Activated naive CD4-positive, alpha-beta T cell treated with anti-CD3 and anti-CD28 coated beads, Interleukin-2, amount 10 ng/mL, durations not matched to agents 7 days and 5 days (primary cell): ENCODE data around the gene CYFIP2.

Experiments
- CTCF ChIA-PET: fragments of 350-600 bp; sonication (Branson Sonifier 250); formaldehyde crosslinking; loops from one replicate; lab custom pipeline; 2021; ENCODE audit warnings: antibody characterized with exemption; lab: Charles Lee
- DNase-seq: peaks from one replicate; pipeline ENCODE4 v3.0.0-alpha.2; 2020
- H3K27ac Mint-ChIP-seq: one replicate; pipeline ENCODE4 v1.8.0; 2021; ENCODE audit warnings: mild to moderate bottlenecking, moderate library complexity, mixed read lengths
- H3K27me3 Mint-ChIP-seq: one replicate; pipeline ENCODE4 v1.8.0; 2021; ENCODE audit warnings: mild to moderate bottlenecking, mixed read lengths
- H3K36me3 Mint-ChIP-seq: one replicate; pipeline ENCODE4 v1.8.0; 2021; ENCODE audit warnings: mixed read lengths
- H3K4me1 Mint-ChIP-seq: one replicate; pipeline ENCODE4 v1.8.0; 2021; ENCODE audit warnings: mixed read lengths
- H3K4me3 Mint-ChIP-seq: one replicate; pipeline ENCODE4 v1.8.0; 2021; ENCODE audit warnings: mild to moderate bottlenecking, moderate library complexity, mixed read lengths
- H3K9me3 Mint-ChIP-seq: one replicate; pipeline ENCODE4 v1.8.0; 2021; ENCODE audit warnings: mixed read lengths

Gene CYFIP2

DNA sequence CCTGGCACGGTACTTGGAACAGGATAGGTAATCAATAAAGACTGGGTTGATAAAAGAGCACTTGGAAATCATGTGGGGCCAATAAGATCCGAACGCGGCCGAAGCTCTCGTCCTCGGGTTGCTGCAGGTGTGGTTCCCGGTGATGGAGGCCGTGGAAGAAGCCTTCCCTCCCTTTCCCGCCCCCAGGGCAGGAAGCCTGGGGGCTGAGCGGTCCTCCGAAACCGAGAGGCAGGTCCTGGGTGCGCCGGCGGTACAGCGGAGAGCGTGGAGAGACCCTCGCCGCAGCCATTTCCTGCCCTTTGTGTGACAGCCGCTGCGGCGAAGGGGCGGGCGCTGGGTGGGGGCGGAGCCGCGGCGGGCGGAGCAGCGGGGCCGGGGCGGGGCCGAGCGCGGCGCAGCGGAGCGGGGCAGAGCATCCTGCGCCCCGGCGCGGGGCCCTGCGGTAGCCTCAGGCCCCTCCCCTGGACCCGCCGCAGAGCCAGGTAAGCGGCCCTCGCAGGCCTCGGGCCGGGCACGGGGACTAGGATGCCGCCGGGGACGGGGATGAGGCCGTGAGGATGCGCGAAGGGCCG, at the start of gene CYFIP2:
Gene CYFIP2 (plus strand): TSS at position 410 of the 572 bp plus-strand sequence. CDS start 19,239 bp downstream, outside the sequence.
- Mint-ChIP-seq H3K27ac (peak within 1 kb of the TSS; percentile 96), H3K4me1 (peaks cover 63% of the 10 kb centered on the region), H3K9me3 (no peaks in the 10 kb centered on the region), H3K27me3 (peaks cover 3% of the 10 kb centered on the region), H3K4me3 (peak within 1 kb of the TSS; percentile 86), H3K36me3 (peaks cover 52% of the 10 kb centered on the region)
- CTCF ChIA-PET, result interaction anchor here (1.3 kb wide), 1 partner anchor 47 kb away, joined by 3 read pairs; no protein-coding TSS in a partner anchor
- DNase-seq, result peak; percentile 93

- Mint-ChIP-seq H3K9me3 (no peaks in the 10 kb centered on the region), H3K27ac (peak overlapping the region; percentile 94), H3K4me3 (peak overlapping the region; percentile 54), H3K36me3 (peaks cover 95% of the 10 kb centered on the region), H3K4me1 (peaks cover 99% of the 10 kb centered on the region), H3K27me3 (no peaks in the 10 kb centered on the region)
- no peak for DNase-seq
- CTCF ChIA-PET, result interaction anchor here (1.0 to 6.3 kb wide), 5 partner anchors 12 to 67 kb away, joined by 3 to 36 read pairs (median 8); no protein-coding TSS in a partner anchor
Observed at GRCh38 chr5:157216391-157217142, 49.4 kb upstream of the CYFIP2 start.

GRCh38 chr5:157217289-157218024, 48.5 kb upstream of the CYFIP2 start:
- CTCF ChIA-PET, result interaction anchor here (0.6 to 6.3 kb wide), 9 partner anchors 9 to 114 kb away, joined by 3 to 36 read pairs (median 4); no protein-coding TSS in a partner anchor
- Mint-ChIP-seq H3K27ac (peak overlapping the region; percentile 94), H3K4me3 (peak overlapping the region; percentile 54), H3K9me3 (no peaks in the 10 kb centered on the region), H3K36me3 (peaks cover 95% of the 10 kb centered on the region), H3K4me1 (peaks cover 99% of the 10 kb centered on the region), H3K27me3 (no peaks in the 10 kb centered on the region)
- DNase-seq, result peak; percentile 68

GRCh38 chr5:157219491-157220271, 46.2 kb upstream of the CYFIP2 start:
- CTCF ChIA-PET, result interaction anchor here (1.1 to 6.3 kb wide), 3 partner anchors 33 to 70 kb away, joined by 6 to 36 read pairs (median 7); partner anchors contain the start of gene ITK
- peaks cover 95% of the 10 kb centered on the region for H3K4me1 Mint-ChIP-seq
- no peaks in the 10 kb centered on the region for H3K9me3 Mint-ChIP-seq
- peak overlapping the region; percentile 56 for H3K4me3 Mint-ChIP-seq
- H3K27me3 Mint-ChIP-seq, result no peaks in the 10 kb centered on the region
- peak; percentile 39 for DNase-seq
- peak overlapping the region; percentile 94 for H3K27ac Mint-ChIP-seq
- H3K36me3 Mint-ChIP-seq, result peaks cover 91% of the 10 kb centered on the region

DNA sequence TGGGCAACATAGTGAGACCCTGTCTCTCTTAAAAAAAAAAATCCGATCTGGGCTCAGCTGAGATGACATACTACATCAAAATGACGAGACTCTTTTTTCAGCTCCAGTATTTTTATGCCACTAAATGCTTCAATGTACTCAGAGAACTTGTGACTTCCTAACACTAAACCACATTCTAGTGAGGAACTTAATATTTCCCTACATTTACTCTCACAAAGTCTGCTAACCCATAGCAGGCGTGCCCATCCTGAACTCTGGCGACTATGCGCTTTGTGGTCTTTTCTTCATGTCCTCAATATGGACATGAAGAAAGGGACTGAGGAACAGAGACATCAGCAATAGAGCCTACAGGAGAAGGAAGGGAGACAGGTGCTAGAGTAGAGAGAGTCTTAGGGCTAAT, 44.0 kb upstream of the CYFIP2 start:
- Mint-ChIP-seq H3K4me3 (peak overlapping the region; percentile 78), H3K36me3 (peaks cover 91% of the 10 kb centered on the region), H3K27me3 (no peaks in the 10 kb centered on the region), H3K9me3 (no peaks in the 10 kb centered on the region), H3K4me1 (peaks cover 95% of the 10 kb centered on the region), H3K27ac (peak overlapping the region; percentile 98)
- no peak for DNase-seq
- CTCF ChIA-PET, result interaction anchor here (0.6 to 1.0 kb wide), 2 partner anchors 10 to 72 kb away, joined by 4 read pairs; no protein-coding TSS in a partner anchor

GRCh38 chr5:157222506-157223230, 43.3 kb upstream of the CYFIP2 start:
- peak overlapping the region; percentile 78 for H3K4me3 Mint-ChIP-seq
- peaks cover 94% of the 10 kb centered on the region for H3K4me1 Mint-ChIP-seq
- DNase-seq, result peak; percentile 76
- H3K27me3 Mint-ChIP-seq, result no peaks in the 10 kb centered on the region
- peak overlapping the region; percentile 98 for H3K27ac Mint-ChIP-seq
- CTCF ChIA-PET, result no interaction called here
- no peaks in the 10 kb centered on the region for H3K9me3 Mint-ChIP-seq
- peaks cover 89% of the 10 kb centered on the region for H3K36me3 Mint-ChIP-seq

GRCh38 chr5:157225469-157226422, 40.2 kb upstream of the CYFIP2 start:
- DNase-seq, result no peak
- peaks cover 83% of the 10 kb centered on the region for H3K4me1 Mint-ChIP-seq
- no peaks in the 10 kb centered on the region for H3K9me3 Mint-ChIP-seq
- CTCF ChIA-PET, result interaction anchor here (0.6 to 2.7 kb wide), 3 partner anchors 22 to 76 kb away, joined by 3 to 8 read pairs (median 3); no protein-coding TSS in a partner anchor
- H3K4me3 Mint-ChIP-seq, result peak overlapping the region; percentile 38
- H3K27me3 Mint-ChIP-seq, result no peaks in the 10 kb centered on the region
- peak overlapping the region; percentile 83 for H3K27ac Mint-ChIP-seq
- H3K36me3 Mint-ChIP-seq, result peaks cover 79% of the 10 kb centered on the region

GRCh38 chr5:157230610-157231009, 35.3 kb upstream of the CYFIP2 start:
- Mint-ChIP-seq H3K27ac (no peak overlapping the region), H3K27me3 (no peaks in the 10 kb centered on the region), H3K4me3 (no peak overlapping the region), H3K9me3 (no peaks in the 10 kb centered on the region), H3K4me1 (peaks cover 77% of the 10 kb centered on the region), H3K36me3 (peaks cover 78% of the 10 kb centered on the region)
- CTCF ChIA-PET, result interaction anchor here (1.4 kb wide), 1 partner anchor 81 kb away, joined by 3 read pairs; no protein-coding TSS in a partner anchor
- no peak for DNase-seq

DNA sequence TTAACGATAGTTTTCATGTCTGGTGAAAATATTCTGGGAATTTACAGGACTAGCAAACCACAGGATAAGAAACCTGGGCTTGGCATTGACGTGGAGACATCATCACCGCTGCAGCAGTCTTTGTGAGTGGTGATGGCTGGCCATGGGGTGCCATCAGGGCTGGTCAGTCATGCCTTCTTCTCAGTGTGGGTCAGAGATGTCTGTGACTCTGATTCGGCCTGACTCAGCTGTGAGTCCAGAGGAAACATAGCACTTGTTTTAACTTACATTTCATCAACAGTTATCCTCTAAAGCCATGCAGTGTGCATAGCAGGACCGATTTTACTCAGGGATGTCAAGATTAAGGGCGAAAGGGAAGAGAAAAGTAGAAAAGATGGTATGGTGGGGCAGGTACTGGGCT, 33.2 kb upstream of the CYFIP2 start:
- Mint-ChIP-seq H3K36me3 (peaks cover 74% of the 10 kb centered on the region), H3K4me3 (no peak overlapping the region), H3K27me3 (no peaks in the 10 kb centered on the region), H3K4me1 (peaks cover 67% of the 10 kb centered on the region), H3K27ac (peak overlapping the region; percentile 35), H3K9me3 (no peaks in the 10 kb centered on the region)
- no peak for DNase-seq
- CTCF ChIA-PET, result interaction anchor here (1.3 to 1.5 kb wide), 2 partner anchors 11 to 84 kb away, joined by 3 to 5 read pairs; no protein-coding TSS in a partner anchor

- Mint-ChIP-seq H3K27me3 (no peaks in the 10 kb centered on the region), H3K36me3 (peaks cover 77% of the 10 kb centered on the region), H3K4me3 (no peak overlapping the region)
Observed at GRCh38 chr5:157233515-157233914, 32.4 kb upstream of the CYFIP2 start.

DNA sequence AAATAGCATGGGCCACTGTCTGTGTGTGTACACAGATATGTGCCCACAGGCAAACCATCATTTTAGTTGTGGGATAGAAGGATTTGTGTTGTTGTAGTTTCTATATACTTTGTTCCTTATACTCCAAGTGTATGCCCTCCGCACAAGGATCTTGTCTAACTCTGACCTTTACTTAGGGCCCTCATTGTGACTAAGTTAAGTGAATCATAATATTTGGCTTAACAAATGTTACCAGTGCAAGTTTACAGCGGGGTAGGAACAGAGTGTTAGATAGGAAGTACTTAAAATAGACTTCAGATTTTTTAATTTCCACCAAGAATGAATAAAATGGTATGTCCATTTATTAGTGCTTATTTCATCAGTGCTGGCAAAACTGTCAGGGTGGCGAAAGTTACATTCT, 29.5 kb upstream of the CYFIP2 start:
- Mint-ChIP-seq H3K27me3 (no peaks in the 10 kb centered on the region), H3K9me3 (no peaks in the 10 kb centered on the region), H3K4me3 (no peak overlapping the region), H3K27ac (peak overlapping the region; percentile 78), H3K36me3 (peaks cover 84% of the 10 kb centered on the region), H3K4me1 (peaks cover 65% of the 10 kb centered on the region)
- DNase-seq, result no peak
- CTCF ChIA-PET, result no interaction called here

More at GRCh38 chr5:157233515-157233914, 32.4 kb upstream of the CYFIP2 start:
- H3K4me1 Mint-ChIP-seq, result peaks cover 65% of the 10 kb centered on the region
- CTCF ChIA-PET, result no interaction called here
- no peak for DNase-seq
- peak overlapping the region; percentile 35 for H3K27ac Mint-ChIP-seq
- H3K9me3 Mint-ChIP-seq, result no peaks in the 10 kb centered on the region

DNA sequence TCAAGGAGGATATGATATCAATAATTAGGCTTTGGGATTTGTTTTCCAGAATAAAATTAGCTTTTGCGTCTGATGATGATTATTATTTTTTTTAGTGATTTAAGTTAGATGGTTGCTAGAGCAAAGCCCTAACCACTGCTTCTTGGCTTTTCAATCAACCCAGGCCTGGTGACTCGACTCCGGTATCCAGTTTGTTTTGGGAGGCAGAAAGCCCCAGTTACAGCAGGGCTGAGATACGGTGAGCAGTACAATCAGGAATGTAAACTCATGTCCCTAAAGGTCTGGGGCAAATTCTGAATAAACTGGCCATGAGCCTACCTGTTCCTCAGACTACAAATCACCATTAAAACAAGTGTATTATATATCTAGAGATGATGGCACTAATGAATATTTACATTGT, 24.4 kb upstream of the CYFIP2 start:
- peak overlapping the region; percentile 37 for H3K27ac Mint-ChIP-seq
- H3K4me1 Mint-ChIP-seq, result peaks cover 71% of the 10 kb centered on the region
- peaks cover 94% of the 10 kb centered on the region for H3K36me3 Mint-ChIP-seq

More for the DNA sequence above, 24.4 kb upstream of the CYFIP2 start:
- CTCF ChIA-PET, result interaction anchor here (0.9 kb wide), 1 partner anchor 11 kb away, joined by 3 read pairs; no protein-coding TSS in a partner anchor
- no peak overlapping the region for H3K4me3 Mint-ChIP-seq
- DNase-seq, result no peak
- no peaks in the 10 kb centered on the region for H3K27me3 Mint-ChIP-seq
- no peaks in the 10 kb centered on the region for H3K9me3 Mint-ChIP-seq
